HL-60 (cell line): ENCODE measurements around the gene KIFC1.
A peak's percentile ranks its signal among the peaks of the same experiment; 100 is the strongest.

ENCODE experiments used
- DNase-seq, 2 experiments: peaks; one replicate each; pipeline ENCODE4 v3.0.0-alpha.2; 2010 to 2020; ENCODE audit warnings: low read depth in 1 of 2, low spot score in 1 of 2
- H3K27ac ChIP-seq: fragments of 250-450 bp; sonication (Bioruptor Pico); replicated peaks from 2 replicates; pipeline ENCODE4 v1.5.1; 2020; ENCODE audit warnings: mild to moderate bottlenecking, moderate library complexity
- H3K27me3 ChIP-seq: fragments of 250-450 bp; sonication (Bioruptor Pico); 2 replicates; pipeline ENCODE4 v1.5.1; 2021; ENCODE audit warnings: mild to moderate bottlenecking, moderate library complexity; ENCODE audit not compliant: insufficient read depth, poor library complexity, severe bottlenecking
- H3K4me3 ChIP-seq: replicated peaks from 2 replicates; pipeline ENCODE4 v1.5.1; 2011; ENCODE audit warnings: mild to moderate bottlenecking, control low read depth, low read length; ENCODE audit not compliant: insufficient read depth
- CTCF ChIP-seq: IDR thresholded peaks from one replicate; pipeline ENCODE4 v1.5.1; 2011; ENCODE audit warnings: low read length, control low read depth, inconsistent platforms; ENCODE audit not compliant: insufficient read depth
- GABPA ChIP-seq: IDR thresholded peaks from 2 replicates; pipeline ENCODE4 v1.6.1; 2012; ENCODE audit warnings: low read depth
- POLR2AphosphoS5 ChIP-seq: IDR thresholded peaks from 2 replicates; pipeline ENCODE4 v1.6.1; 2012; ENCODE audit warnings: low read depth
- REST ChIP-seq: IDR thresholded peaks from 2 replicates; pipeline ENCODE4 v1.6.1; 2012; ENCODE audit warnings: low read depth; ENCODE audit not compliant: insufficient replicate concordance
- SPI1 ChIP-seq: IDR thresholded peaks from 2 replicates; pipeline ENCODE4 v1.6.1; 2012; ENCODE audit warnings: low read depth, mild to moderate bottlenecking, borderline replicate concordance

Gene KIFC1

GRCh38 chr6:33455051-33455450 is 63.4 kb downstream of the KIFC1 start:
- TF ChIP-seq POLR2AphosphoS5, result no peak
- no peak for TF ChIP-seq CTCF
- TF ChIP-seq SPI1, result no peak
- TF ChIP-seq GABPA, result no peak
- no peak for TF ChIP-seq REST
- H3K27ac ChIP-seq, result no peak overlapping the region; the same call in 1 of the 2 replicates
- H3K27me3 ChIP-seq, result no peaks in the 10 kb centered on the region
- peak overlapping the region; percentile 85 for H3K4me3 ChIP-seq
- DNase-seq, result no peak

GRCh38 chr6:33456156-33456555 is 64.5 kb downstream of the KIFC1 start:
- Histone ChIP-seq H3K27me3 (no peaks in the 10 kb centered on the region), H3K27ac (no peak overlapping the region), H3K4me3 (no peak overlapping the region)
- TF ChIP-seq CTCF (no peak), REST (no peak), SPI1 (no peak), POLR2AphosphoS5 (no peak), GABPA (no peak)
- no peak for DNase-seq

GRCh38 chr6:33458676-33459075 is 67.1 kb downstream of the KIFC1 start:
- no peak overlapping the region for H3K27ac ChIP-seq
- DNase-seq, result no peak
- no peak overlapping the region for H3K4me3 ChIP-seq
- H3K27me3 ChIP-seq, result no peaks in the 10 kb centered on the region
- TF ChIP-seq REST (no peak), POLR2AphosphoS5 (no peak), CTCF (no peak), SPI1 (no peak), GABPA (no peak)
